Measurements from ENCODE around the gene VTI1A. TPM values are rescaled to one million over a fixed set of nuclear protein-coding genes. Genes with fewer than 3 reads are reported as not detected.

The VTI1A gene
- total and polyA plus RNA-seq, 2 of the 13 experiments (the other 11 are each of a cell fraction or from before 2014, with no cell fraction given) = 11.7 to 32.7 TPM

DNA sequence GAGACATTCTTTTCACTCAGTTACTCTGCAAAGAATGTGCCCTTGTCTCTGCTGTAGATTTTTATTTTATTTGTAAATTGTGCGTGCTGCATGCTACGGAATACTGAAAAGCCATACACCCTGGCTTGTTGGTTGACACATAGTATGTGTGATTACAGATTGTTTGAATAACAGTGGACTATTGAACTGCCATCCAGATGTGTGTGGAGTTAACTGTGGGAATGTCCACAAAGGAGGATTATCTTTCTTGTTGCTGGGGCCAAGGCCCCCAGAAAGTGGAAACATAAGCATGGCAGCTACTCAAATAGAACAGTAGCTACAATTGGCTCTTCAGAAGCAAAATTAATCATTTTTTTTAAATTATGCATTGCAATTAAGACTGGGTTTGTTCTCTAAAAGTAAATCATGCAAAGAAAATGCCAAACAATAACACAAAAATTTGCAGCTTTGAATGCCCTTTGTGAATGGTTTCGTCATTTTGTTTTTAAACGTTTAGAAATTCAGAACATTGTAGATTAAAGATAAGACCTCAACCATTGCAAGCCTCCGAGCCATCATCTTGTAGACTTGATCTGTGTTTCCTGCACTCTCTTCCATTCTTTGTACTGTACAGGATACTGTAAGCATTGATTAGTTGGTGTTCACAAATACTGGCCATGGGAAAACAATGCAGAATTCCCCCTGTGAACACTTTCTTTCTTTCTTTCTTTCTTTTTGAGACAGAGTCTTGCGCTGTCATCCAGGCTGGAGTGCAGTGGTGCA lies 292.8 kb downstream of the VTI1A start (continued):
- TF ChIP-seq ZFP36L2 (CRISPR knock-in tag; IDR thresholded peaks at IDR 0.05) (no peak), FOXA1 (IDR thresholded peaks at IDR 0.05) (peak; percentile 89), FOXA1 (CRISPR knock-in tag; IDR thresholded peaks at IDR 0.05) (peak; percentile 96), ZKSCAN1 (IDR thresholded peaks at IDR 0.05; ENCODE audit: low read length) (peak; percentile 81), ZNF569 (CRISPR knock-in tag; IDR thresholded peaks at IDR 0.05; ENCODE audit: borderline replicate concordance) (0 out of 2 replicates have a peak, but pooled peaks have one; percentile 90), ZKSCAN8 (CRISPR knock-in tag; IDR thresholded peaks at IDR 0.05; ENCODE audit: borderline replicate concordance) (peak; percentile 94), CHD2 (IDR thresholded peaks at IDR 0.05; ENCODE audit: low read depth, low read length) (no peak)
- TF ChIP-seq, protein P1, sequence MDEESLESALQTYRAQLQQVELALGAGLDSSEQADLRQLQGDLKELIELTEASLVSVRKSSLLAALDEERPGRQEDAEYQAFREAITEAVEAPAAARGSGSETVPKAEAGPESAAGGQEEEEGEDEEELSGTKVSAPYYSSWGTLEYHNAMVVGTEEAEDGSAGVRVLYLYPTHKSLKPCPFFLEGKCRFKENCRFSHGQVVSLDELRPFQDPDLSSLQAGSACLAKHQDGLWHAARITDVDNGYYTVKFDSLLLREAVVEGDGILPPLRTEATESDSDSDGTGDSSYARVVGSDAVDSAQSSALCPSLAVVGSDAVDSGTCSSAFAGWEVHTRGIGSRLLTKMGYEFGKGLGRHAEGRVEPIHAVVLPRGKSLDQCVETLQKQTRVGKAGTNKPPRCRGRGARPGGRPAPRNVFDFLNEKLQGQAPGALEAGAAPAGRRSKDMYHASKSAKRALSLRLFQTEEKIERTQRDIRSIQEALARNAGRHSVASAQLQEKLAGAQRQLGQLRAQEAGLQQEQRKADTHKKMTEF (CRISPR knock-in tag; IDR thresholded peaks at IDR 0.05) = peak; percentile 92
- TF ChIP-seq, protein P2, sequence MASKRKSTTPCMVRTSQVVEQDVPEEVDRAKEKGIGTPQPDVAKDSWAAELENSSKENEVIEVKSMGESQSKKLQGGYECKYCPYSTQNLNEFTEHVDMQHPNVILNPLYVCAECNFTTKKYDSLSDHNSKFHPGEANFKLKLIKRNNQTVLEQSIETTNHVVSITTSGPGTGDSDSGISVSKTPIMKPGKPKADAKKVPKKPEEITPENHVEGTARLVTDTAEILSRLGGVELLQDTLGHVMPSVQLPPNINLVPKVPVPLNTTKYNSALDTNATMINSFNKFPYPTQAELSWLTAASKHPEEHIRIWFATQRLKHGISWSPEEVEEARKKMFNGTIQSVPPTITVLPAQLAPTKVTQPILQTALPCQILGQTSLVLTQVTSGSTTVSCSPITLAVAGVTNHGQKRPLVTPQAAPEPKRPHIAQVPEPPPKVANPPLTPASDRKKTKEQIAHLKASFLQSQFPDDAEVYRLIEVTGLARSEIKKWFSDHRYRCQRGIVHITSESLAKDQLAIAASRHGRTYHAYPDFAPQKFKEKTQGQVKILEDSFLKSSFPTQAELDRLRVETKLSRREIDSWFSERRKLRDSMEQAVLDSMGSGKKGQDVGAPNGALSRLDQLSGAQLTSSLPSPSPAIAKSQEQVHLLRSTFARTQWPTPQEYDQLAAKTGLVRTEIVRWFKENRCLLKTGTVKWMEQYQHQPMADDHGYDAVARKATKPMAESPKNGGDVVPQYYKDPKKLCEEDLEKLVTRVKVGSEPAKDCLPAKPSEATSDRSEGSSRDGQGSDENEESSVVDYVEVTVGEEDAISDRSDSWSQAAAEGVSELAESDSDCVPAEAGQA (IDR thresholded peaks at IDR 0.05; ENCODE audit: low read depth) = peak; percentile 51
- TF ChIP-seq, protein P2 (CRISPR knock-in tag; IDR thresholded peaks at IDR 0.05; ENCODE audit: borderline replicate concordance) = no peak; the same call in 1 of the 2 replicates
- TF ChIP-seq, protein P3, sequence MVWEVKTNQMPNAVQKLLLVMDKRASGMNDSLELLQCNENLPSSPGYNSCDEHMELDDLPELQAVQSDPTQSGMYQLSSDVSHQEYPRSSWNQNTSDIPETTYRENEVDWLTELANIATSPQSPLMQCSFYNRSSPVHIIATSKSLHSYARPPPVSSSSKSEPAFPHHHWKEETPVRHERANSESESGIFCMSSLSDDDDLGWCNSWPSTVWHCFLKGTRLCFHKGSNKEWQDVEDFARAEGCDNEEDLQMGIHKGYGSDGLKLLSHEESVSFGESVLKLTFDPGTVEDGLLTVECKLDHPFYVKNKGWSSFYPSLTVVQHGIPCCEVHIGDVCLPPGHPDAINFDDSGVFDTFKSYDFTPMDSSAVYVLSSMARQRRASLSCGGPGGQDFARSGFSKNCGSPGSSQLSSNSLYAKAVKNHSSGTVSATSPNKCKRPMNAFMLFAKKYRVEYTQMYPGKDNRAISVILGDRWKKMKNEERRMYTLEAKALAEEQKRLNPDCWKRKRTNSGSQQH (CRISPR knock-in tag; IDR thresholded peaks at IDR 0.05; ENCODE audit: low read depth) = 0 out of 2 replicates have a peak, but pooled peaks have one; percentile 19
- TF ChIP-seq, protein P4, sequence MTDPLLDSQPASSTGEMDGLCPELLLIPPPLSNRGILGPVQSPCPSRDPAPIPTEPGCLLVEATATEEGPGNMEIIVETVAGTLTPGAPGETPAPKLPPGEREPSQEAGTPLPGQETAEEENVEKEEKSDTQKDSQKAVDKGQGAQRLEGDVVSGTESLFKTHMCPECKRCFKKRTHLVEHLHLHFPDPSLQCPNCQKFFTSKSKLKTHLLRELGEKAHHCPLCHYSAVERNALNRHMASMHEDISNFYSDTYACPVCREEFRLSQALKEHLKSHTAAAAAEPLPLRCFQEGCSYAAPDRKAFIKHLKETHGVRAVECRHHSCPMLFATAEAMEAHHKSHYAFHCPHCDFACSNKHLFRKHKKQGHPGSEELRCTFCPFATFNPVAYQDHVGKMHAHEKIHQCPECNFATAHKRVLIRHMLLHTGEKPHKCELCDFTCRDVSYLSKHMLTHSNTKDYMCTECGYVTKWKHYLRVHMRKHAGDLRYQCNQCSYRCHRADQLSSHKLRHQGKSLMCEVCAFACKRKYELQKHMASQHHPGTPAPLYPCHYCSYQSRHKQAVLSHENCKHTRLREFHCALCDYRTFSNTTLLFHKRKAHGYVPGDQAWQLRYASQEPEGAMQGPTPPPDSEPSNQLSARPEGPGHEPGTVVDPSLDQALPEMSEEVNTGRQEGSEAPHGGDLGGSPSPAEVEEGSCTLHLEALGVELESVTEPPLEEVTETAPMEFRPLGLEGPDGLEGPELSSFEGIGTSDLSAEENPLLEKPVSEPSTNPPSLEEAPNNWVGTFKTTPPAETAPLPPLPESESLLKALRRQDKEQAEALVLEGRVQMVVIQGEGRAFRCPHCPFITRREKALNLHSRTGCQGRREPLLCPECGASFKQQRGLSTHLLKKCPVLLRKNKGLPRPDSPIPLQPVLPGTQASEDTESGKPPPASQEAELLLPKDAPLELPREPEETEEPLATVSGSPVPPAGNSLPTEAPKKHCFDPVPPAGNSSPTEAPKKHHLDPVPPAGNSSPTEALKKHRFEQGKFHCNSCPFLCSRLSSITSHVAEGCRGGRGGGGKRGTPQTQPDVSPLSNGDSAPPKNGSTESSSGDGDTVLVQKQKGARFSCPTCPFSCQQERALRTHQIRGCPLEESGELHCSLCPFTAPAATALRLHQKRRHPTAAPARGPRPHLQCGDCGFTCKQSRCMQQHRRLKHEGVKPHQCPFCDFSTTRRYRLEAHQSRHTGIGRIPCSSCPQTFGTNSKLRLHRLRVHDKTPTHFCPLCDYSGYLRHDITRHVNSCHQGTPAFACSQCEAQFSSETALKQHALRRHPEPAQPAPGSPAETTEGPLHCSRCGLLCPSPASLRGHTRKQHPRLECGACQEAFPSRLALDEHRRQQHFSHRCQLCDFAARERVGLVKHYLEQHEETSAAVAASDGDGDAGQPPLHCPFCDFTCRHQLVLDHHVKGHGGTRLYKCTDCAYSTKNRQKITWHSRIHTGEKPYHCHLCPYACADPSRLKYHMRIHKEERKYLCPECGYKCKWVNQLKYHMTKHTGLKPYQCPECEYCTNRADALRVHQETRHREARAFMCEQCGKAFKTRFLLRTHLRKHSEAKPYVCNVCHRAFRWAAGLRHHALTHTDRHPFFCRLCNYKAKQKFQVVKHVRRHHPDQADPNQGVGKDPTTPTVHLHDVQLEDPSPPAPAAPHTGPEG (CRISPR knock-in tag; IDR thresholded peaks at IDR 0.05) = no peak

Measured in HepG2 (cell line).